Fibroblast of villous mesenchyme (primary cell): Measurements from ENCODE around the gene RNF166. TPM values are rescaled to one million over a fixed set of nuclear protein-coding genes. Genes with fewer than 3 reads are reported as not detected.

Experiments
- DNase-seq: peaks from one replicate; pipeline ENCODE4 v3.0.0-alpha.2; 2010; ENCODE audit warnings: low read depth
- H3K4me3 ChIP-seq: 2 replicates; pipeline ENCODE4 v1.5.1; 2011; ENCODE audit warnings: low read depth, mild to moderate bottlenecking, low read length
- total RNA-seq: library from RNA; depleted of rRNA; stranded (reverse); fragments of >200 nt; gene quantifications from 2 replicates; pipeline ENCODE4 v1.2.3, GENCODE V29; 2012
- TF ChIP-seq, protein P1 (sequence below): IDR thresholded peaks from 2 replicates; pipeline ENCODE4 v1.5.1; 2012; ENCODE audit warnings: low read depth, mild to moderate bottlenecking, low read length; ENCODE audit not compliant: insufficient read depth

The RNF166 gene
- total RNA-seq, 1 donor: 13.0 TPM

DNA sequence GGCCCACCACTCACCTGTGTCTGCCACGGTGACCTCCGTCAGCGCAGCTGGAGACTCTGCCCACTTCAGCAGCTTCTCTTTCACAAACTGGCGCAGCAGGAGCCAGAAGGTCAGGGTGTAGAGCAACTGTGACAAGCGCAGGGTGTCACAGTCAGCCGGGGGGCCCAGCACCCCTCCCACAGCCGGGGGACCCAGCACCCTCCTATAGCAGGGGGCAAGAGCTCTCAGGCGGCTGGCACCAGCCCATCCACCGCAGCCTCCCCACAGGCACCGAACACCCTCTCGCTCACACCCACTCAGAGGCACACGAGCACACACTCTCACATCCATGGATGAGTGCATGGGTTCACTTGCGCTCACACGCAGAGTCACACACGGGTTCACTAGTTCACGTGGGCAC lies 28.9 kb upstream of the RNF166 start:
- TF ChIP-seq, protein P1, sequence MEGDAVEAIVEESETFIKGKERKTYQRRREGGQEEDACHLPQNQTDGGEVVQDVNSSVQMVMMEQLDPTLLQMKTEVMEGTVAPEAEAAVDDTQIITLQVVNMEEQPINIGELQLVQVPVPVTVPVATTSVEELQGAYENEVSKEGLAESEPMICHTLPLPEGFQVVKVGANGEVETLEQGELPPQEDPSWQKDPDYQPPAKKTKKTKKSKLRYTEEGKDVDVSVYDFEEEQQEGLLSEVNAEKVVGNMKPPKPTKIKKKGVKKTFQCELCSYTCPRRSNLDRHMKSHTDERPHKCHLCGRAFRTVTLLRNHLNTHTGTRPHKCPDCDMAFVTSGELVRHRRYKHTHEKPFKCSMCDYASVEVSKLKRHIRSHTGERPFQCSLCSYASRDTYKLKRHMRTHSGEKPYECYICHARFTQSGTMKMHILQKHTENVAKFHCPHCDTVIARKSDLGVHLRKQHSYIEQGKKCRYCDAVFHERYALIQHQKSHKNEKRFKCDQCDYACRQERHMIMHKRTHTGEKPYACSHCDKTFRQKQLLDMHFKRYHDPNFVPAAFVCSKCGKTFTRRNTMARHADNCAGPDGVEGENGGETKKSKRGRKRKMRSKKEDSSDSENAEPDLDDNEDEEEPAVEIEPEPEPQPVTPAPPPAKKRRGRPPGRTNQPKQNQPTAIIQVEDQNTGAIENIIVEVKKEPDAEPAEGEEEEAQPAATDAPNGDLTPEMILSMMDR: no peak
- DNase-seq: no peak
- H3K4me3 ChIP-seq: no peak overlapping the region

DNA sequence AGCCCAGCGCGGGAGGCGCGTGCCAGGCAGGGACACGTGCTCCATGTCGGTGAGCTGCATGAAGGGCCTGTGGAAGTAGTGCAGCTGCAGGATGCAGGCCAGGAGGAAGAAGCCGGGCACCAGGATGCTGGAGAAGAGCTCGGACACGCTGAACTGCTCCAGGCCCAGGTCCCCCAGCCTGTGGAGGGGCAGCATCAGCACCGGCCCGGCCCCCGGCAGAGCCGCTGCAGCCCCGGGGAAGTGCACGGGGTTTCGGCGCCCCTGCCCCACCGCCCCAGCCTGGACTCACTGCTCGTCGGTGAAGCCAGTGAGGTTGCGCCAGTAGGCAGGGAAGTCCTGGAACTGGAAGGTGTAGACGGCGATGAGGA lies 28.1 kb upstream of the RNF166 start:
- TF ChIP-seq, protein P1: no peak
- H3K4me3 ChIP-seq: no peak overlapping the region
- no peak for DNase-seq

DNA sequence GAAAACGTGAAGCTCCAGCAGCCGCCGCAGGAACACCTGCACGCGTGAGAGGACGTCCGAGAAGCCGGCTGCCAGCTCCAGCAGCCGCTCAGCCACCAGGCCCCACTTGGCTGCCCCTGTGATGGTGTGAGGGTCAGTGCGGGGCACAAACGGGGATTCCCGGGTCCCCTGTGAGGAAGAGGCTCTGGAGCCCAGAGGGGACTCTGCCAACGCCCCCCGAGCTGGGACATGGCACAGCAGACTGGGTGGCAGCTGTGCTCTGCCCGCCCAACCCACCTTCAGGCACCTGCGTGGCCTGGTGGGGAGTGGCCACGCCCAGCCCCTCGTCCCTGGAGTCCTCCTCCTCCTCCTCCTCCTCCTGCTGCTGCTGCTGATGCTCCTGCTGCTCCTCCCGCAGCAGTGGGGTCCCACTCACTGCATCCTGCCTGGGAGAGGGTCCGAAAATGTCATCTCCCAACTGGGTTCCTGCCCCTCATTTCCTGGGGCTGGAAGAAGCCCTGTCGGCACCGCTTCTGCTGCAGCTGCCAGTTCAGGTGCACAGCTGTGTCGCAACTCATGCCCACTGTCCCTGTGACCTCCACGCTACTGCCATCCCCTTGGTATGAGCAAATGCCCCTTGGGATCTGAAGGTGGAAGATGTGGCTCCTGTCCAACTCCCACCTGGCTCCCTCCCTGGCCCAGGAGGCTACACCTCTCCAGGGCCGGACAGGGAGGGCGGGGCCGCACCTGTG lies 27.6 kb upstream of the RNF166 start:
- DNase-seq: no peak
- TF ChIP-seq, protein P1: no peak
- no peak overlapping the region for H3K4me3 ChIP-seq

DNA sequence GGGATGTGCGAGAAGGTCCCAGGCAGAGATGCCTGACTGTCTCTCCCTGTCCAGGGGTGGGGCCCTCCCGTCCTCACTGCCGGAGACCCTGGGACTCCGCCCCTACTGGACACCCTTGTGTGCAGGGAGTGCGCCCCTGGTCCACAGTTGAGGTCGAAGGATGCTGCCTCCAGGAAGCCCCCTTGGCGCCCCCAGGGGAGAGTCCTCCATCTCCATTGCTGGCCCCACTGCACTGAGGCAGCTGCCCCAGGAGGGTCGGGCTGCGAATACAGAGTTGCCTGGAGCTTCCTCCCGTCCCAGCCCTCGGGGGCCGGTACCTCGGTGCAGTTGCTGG lies 26.7 kb upstream of the RNF166 start:
- H3K4me3 ChIP-seq: no peak overlapping the region
- TF ChIP-seq, protein P1: no peak
- no peak for DNase-seq

DNA sequence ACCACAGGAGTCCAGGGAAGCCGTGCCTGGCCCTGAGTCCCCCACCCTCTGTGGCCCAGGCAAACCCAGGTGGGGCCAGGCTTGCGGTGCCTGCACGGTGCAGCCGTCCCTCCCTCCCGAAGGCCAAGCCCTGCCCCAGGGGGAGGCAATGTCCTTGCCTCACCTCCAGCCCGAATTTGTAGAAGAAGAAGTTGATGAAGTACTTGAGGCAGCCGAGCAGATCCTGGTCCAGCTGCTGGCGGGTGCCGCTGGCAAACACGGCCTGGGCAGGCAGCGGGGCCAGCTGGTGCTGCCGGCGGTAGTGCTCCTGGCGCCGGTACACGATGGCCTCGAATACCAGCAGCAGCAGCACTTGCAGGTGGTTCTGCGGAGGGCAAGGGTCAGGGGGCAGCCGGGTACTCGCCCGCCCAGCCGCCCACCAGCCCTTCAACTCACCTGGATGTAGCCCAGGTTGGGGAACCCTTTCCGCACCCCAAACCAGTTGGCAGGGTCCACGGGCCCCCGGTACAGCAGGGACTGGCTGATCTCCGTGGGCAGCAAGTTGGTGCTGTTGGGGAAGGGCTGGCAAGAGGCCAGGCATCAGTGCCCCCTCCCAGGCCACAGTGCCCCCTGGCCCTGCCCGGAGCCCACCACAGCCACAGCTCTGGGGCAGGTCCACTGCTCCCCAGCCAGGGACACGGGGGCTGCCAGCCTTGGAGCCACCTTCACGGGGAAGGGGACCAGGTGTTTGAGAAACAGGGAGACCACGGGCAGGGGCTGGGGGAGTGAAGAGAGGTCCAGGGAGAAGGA lies 26.2 kb upstream of the RNF166 start:
- no peak for DNase-seq
- TF ChIP-seq, protein P1: no peak
- H3K4me3 ChIP-seq: no peak overlapping the region

DNA sequence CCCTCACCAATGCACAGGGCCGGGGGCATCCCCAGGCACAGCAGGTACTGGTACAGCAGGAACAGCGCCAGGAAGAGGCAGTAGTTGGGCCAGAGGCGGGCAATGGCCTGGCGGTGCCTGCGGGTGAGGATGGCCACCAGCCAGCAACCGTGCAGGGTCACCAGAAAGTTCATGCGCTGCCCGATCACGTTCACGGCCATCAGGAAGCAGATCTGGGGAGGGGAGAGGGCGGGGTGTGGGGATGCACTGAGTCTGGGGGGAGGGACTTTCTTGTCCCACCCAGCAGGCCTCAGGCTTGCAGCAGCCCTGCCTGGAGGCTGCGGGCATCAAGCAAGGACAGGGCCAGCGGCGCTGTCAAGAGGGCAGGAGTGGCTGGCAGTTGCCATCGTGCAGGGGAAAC lies 25.5 kb upstream of the RNF166 start:
- TF ChIP-seq, protein P1: no peak
- DNase-seq: no peak
- H3K4me3 ChIP-seq: no peak overlapping the region
